GM21360 (cell line): ENCODE data around the gene AP2A2.
"Not testable (repeated sequence)": the region's sequence is repeated elsewhere in the genome, so short reads cannot be mapped to it uniquely, and the experiment has no call there.

ENCODE experiments used
- ATAC-seq: cut with Tn5 transposase; IDR thresholded peaks from one replicate; pipeline ENCODE4 v1.9.1; 2021; ENCODE audit warnings: mild to moderate bottlenecking, moderate library complexity; ENCODE audit not compliant: unreplicated experiment

AP2A2 gene

DNA sequence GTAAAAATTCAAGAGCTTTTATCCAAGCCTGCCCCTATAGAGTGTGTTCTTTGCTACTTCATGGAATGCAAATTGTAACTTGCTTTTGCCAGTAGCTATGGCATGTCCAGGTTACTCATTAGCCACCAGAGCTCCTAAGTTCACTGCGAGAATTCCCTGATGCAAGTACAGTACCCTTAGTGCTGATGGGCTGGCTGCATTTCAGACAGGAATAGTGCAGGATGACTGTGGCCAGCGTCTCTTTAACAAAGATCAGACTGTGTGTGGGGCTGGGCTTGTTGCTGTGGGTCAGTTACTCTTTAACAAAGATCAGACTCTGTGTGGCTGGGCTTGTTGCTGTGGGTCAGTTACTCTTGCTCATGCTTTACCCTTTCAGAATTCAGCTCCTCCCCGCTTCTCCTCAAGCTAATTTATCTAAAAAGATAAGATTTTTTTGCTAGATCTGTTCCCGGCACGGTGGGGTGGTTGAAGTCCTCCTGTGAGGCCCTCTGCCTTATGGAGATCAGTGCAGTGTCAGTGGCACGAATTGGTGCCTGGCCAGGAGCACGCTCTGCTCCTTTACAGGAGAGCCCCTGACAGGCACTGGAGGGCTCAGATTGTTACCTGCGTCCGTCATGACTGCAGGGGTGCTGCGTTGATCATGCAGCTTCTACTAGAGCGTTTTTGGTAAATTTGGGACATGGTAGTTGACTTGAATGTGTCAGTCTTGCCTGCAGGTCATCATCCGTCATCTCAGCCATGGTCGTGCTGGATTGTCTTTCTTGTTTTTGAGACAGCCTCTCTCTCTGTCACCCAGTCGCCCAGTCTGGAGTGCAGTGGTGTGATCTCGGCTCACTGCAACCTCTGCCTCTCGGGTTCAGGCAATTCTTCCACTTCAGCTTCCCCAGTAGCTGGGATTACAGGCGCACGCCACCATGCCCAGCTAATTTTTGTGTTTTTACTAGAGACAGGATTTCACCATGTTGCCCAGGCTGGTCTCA lies 27.0 kb downstream of the AP2A2 start:
- ATAC-seq, result no peak

DNA sequence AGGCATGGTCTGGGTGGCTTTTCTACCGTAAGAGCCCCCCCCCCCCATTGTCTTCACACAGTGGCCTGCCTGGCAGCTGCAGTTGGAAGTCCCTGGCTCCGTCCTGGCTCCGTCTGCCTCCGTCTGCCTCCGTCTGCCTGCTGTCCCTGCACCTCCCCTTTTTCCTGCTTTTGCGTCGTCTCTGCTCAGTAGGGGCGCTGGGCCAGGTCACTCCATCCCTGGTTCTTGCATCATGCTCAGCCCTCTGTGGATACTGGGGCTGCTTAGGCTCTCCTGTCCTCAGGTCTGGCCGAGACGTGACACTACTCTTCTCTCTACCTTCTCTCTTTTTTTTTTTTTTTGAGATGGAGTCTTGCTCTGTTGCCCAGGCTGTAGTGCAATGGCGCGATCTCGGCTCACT lies 27.8 kb downstream of the AP2A2 start:
- ATAC-seq, result no peak

DNA sequence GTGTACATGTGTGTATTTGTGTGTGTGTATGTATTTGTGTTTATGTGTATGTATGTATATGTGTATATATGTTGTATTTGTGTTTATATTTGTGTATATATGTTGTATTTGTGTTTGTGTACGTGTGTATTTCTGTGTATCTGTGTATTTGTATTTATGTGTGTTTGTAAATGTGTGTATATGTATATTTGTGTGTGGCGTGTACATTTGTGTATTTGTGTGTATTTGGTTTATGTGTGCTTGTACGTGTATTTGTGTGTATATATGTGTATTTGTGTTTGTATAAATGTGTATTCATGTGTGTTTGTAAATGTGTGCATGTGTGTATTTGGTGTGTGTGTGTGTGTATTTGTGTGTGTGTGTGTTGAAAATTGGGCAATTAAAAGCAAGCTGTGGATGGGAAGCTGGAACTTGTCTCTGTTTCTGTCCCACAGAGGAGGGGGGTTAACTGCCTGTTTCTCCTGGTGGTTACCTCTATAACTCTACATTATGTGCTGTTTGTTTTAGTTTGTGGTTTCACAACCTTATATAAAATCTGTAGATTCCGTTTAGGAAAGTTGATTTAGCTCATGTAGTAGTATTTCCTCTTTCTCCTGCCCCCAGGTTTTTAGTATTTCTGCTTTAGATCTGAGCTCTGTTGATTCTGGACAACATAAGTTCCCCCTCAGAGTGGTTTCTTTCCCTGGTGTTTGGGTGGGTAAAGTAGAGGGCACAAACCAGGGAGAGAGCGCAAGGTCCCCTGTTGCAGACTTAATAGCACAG lies 28.9 kb downstream of the AP2A2 start:
- no peak for ATAC-seq

DNA sequence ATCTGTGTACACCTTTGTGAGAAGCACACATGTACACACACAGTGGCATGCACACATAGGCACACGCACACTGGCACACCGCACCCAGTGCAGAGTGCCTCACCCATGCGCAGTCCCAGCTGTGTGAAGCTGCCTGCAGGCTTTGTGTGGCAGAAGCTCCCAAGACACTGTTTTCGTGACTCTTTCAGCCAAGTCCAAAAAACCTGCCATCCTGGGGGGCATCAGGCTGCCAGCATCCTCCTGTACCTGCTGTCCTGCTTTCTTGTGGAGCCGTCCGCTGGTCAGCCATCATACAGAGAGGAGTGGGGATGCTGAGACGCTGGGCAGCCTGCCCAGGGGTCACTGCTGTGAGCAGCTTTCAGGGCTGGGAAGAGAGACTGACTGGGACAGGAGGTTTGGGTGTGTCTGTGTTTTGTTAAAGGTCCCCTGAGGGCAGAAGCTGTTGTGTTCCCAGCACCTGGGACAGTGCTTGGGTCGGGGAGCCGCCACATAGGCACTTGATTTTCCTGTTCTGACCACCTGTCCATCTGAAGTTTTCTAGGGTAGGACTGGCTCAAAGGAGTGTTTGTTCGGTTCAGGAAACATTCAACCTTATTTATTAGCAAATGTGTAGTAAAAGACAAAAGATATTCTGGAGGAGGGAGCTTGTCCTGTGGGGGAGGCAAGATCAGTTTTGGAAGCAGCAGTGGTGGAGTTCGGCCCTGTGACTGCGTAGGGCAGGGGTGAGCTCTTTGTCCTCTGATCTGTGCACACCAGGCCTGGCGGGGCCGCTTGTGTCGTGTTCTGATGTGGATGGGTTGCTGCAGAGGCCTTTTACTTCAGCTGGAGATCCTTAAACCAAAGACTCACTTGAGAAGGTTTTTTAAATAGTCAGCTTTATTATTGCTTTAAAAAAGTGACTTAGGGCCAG lies 29.7 kb downstream of the AP2A2 start:
- ATAC-seq, result no peak

DNA sequence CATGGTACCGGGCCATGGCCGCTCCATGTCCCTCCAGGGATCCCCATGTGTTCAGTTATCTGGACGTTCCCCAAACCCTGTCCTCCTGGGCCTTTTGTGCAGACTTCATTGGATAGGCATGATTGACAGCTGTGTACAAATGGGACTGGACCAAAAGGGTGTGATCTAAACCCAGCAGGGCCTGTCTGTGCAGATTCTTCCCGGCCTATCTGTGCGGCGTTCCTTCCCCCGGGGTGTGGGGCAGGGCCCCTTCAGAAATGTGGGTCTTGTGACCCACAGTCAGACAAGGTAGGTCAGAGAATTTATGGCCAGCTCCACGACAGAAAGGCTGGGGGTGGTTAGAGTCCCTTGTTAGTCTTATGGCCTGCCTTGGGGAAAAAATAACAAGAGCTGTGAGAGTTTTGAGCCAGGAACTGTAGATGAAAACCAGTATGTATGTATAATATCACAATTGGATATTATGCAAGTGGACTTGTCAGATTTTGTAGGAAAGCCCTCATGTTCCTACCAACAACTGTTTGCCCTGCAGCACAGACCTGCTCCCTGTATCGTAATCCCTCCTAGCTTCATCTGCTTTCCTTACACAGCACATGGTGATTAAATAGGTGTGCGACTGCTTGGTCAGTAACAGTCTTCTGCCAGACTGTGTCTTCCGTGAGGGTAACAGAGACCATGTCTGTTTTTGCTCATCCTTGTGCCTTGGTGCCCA lies 31.7 kb downstream of the AP2A2 start:
- ATAC-seq, result no peak

DNA sequence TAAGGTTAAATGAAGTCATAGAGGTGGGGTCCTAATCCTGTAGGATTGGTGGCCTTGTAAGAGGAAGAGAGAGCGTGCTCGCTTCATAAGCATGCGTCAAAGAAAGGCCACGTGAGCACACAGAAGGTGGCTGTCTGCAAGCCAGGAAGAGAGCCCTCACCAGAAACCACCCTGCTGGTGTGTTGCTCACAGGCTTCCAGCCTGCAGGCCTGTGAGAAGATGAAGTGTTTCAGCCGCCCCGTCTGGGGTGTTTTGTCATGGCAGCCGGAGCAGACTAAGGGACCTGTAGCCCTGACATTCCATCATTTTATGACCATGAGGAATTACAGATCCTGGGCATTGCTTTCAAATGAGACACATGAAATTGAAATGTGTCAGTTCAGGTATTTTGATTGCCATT lies 32.4 kb downstream of the AP2A2 start:
- no peak for ATAC-seq

DNA sequence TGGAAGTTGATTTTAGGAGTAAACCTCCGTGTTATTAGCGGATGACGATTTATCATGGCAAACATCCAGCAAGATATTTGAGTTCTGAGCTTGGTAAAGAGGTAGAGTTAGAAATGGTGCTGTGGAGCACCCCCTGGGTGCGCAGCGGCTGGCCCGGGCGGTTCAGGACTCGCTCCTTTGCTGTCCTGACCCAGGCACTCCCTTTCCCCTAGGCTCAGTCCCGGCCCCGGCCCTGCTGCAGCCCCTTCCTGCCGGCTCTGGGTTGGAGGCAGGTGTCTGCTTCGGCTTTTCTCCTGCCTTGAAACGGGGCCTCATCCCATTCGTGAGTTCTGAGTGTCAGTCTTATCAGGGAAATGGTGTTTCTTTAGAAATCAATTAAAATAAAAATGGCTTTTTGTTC lies 33.4 kb downstream of the AP2A2 start:
- no peak for ATAC-seq

DNA sequence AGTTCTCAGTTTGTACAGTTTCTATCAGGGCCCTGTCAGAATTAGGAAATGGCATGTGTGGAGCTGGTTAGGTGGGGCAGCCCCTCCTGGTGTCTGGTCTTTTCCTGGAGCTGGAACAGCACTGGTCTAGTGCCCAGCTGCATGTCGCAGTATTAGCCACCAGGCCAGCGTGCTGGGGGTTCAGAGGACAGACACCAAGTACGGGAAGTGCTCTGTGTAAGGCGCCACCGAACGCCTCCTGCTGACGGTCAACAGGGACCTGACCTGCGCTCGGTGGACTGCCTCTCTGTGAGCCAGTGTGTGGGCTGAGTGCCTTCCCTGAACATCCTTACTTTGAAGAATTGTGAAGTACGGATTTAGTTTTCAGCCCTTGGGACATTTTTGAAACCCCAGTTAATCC lies 33.9 kb downstream of the AP2A2 start:
- ATAC-seq, result no peak

DNA sequence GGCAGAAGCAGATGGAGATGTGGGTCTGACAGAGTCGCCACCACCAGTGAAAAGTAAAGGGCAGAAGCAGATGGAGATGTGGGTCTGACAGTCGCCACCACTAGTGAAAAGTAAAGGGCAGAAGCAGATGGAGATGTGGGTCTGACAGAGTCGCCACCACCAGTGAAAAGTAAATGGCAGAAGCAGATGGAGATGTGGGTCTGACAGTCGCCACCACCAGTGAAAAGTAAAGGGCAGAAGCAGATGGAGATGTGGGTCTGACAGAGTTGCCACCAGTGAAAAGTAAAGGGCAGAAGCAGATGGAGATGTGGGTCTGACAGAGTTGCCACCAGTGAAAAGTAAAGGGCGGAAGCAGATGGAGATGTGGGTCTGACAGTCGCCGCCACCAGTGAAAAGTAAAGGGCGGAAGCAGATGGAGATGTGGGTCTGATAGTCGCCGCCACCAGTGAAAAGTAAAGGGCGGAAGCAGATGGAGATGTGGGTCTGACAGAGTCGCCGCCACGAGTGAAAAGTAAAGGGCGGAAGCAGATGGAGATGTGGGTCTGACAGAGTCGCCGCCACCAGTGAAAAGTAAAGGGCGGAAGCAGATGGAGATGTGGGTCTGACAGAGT lies 35.7 kb downstream of the AP2A2 start:
- ATAC-seq, result not testable (repeated sequence)

DNA sequence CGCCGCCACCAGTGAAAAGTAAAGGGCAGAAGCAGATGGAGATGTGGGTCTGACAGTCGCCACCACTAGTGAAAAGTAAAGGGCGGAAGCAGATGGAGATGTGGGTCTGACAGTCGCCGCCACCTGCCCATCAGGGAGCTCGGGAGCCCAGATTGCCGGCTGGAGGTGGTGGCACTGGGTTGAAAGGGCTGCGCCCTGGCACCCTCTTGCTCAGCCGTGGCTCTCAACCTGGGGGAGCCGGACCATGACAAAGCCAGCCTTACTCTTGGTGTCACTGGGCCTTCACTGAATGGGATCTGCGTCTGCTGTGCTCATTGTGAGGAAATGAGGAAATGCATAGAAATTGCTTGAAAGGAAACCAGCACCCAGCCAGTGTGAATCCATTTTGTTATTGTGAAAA lies 36.3 kb downstream of the AP2A2 start:
- no peak for ATAC-seq

DNA sequence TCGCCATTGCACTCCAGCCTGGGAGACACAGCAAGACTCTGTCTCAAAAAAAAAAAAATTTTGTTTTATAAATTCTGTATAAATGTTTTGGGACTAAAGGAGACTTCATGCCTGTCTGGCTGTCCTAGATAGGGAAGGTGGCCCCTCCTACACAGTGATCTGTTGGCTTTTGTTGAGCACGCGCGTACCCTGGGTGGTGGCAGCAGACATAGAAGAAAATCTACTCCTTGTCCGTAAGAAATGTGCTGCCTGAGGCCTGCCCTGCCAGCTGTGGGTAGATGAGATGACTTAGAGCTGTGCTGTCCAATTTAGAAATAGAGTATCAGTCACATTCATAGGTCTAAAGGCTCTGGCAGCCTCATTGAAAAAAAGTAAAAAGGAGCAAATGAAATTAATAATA lies 37.0 kb downstream of the AP2A2 start:
- no peak for ATAC-seq

DNA sequence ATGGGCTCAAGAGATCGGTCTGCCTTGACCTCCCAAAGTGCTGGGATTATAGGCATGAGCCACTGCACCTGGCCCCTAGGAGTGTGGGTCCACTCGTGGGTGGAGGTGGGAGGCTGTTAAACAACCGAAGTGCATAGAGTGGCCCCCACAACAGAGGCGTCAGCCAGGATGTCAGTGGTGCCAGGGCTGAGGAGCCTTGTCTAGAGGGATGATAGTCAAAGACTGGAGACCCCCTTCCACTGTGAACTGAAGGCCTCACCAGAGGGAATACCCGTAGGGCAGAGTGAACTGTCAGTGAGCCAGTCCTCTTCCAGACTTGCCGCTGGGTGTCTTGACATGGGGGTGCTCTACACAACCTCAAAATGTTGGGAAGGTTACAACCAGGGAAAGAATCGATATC lies 38.2 kb downstream of the AP2A2 start:
- ATAC-seq, result no peak

DNA sequence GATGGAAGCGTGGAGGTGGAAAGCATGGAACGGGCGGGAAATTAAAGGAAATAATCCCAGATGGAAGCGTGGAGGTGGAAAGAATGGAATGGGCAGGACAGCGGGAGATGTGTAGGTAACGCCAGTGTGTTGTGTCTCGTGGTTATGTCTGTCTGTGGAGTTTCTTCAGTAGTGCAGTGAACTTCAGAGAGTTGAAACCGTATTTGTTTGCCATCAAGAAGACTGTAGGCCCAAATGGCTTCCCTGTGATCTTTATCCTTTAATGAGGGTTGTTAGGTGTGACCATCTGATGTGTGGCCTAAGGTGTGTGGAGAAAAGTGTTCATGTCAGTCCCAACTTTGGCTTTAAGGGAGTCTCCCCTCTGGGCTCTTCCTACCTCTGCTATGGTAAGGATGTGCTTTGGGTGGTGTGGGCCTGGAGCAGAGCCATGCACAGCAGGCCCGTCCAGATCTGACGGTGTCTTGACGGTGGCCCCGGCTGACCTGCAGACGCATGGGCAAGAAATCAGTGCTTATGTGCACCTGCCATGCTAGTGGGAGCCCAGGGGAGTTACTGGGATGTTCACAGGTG lies 39.6 kb downstream of the AP2A2 start:
- no peak for ATAC-seq

DNA sequence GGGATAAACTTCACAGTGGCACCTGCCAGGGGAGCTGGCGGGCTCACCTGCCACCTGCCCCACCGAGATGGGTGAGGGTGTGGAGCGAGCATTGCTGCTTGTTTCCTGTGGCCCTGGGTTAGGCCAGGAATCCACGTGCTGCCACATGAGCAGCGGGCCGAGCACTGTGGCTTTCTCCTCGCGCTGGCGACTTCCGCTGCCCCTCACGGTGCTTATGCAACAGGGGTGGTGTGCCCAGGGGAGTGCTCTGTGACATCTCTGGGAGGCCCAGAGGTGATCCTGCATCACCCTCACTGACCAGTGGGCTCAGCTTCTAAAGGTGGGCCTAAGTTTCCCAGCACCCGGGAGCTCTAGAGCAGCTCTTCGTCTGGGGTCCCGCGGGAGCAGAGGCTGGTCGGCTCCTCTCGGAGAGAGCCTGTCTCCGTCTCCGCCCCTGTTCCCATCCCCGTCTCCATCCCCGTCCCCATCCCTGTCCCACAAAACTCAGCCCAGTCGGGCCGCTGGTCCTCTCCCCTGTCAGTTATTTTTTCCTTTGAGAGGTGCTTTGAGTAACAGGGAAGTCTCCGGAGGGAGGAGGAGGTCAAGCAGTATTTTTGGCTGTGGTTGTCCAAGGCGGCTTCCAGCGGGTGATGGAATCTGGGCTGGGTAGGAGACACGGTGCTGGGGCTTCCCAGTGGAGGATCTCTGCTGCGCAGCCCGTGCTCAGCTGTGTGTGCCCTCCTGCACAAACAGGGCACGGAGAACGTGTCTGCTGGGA lies 42.5 kb downstream of the AP2A2 start:
- no peak for ATAC-seq

DNA sequence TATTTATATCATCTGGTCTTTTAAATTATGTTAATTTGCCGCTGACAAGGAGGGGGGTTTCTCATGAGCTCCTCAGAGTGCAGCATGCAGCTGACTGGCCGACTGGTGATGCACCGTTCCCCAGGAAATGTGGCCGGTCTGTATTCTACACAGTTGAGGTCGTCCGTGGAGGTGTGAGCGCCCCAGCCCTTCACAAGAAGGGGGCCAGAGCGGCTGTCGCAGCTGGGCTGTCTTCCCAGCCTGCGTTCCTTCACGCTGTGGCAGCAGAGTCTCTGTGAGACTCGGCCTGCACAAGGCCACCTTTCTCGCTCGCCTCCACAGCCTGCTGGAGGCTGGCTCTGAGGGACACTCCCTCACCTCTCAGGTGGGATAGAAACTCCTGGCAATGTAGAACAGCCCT lies 43.2 kb downstream of the AP2A2 start:
- ATAC-seq, result no peak

DNA sequence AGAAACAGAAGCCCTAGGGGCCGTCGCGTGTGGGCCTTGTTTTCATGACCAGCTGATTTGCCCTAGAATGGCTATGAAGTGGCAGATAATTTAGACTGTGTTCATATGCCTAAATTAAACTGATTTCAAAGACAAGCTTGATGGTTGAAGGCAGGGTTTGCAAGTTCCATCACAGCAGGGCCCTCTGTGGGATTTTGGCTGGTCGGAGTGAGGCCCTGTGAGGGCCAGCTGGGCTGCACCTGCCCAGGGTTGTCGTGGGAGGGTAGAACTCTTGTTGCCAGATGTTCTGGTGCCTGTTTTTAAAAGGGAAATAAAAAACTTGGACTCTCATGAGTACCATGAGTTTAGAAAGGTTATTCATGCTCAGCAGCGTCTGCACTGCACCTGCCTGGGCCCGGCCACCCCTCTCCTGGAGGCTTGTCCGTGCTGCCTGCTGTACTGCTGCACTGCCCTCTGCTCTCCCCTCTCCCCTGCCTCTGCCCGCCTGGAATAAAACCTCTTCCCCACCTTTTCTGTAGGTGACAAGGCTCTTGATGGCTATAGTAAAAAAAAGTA lies 44.1 kb downstream of the AP2A2 start:
- ATAC-seq, result no peak

DNA sequence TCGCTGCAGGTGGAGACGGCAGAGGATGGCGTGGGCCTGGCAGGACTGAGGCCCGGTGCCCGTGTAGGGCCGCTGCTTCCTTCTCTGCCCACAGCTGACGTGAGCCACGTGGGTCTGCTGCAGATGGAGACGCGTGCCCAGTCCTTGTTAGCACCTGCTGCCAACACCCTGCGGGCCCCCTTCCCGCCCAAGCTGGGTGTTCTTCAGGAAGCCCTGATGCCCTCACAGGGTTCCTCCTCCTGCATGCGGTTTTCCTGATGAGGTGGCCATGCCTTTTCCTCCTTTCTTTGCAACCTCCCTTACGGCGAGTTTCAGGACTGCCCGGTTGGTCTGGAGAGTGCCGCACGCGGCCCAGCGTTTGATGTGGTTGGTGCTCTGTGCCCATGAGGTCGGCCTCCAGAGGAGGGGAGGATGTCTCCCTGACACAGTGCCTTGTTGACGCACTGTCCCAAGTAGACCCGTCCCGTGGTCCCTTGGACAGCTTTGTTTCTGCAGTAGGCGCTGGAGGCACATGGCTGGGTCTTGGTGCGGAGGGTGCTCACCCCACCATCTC lies 44.7 kb downstream of the AP2A2 start:
- no peak for ATAC-seq

DNA sequence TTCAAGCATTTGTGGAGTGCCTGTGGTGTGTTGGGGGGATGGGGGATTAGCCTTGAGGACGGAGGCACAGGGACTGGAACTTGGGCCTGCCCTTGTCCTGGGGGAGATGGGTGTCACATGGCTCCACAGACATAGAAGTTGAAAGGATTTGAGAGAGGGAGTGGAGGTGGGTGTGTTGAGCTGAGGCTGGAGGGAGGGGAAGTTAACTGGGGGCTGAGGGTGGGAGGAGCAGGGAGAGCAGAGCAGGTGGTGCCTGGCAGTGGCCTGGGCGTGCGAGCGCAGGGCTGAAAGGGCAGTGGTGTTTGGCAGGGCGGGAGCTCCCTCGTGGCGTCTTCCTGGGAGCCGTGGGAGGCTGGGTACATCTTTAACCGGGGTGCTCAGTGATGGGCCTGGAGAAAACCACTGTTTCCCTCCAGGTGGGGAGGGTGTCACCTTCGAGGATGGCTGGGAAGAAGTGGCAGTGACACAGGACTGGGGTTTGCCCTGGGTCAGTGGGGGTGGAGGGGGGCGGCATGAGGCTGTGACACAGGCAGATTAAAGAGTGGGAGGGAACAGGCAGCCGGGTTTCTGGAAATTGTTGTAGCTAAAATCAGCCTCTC lies 45.5 kb downstream of the AP2A2 start:
- no peak for ATAC-seq
